H1 (cell line): ENCODE measurements around the gene KAT2A.

Source experiments
- BCL11A ChIP-seq, 2 experiments: IDR thresholded peaks; one replicate each; pipeline ENCODE4 v1.6.1; 2011; ENCODE audit warnings: low read depth in 2 of 2, low read length in 2 of 2, mild to moderate bottlenecking in 2 of 2
- BRCA1 ChIP-seq: IDR thresholded peaks from 2 replicates; pipeline ENCODE4 v1.6.1; 2012; ENCODE audit warnings: low read depth, low read length, improper control_type of control experiment
- CTCF ChIP-seq, 3 experiments: IDR thresholded peaks; 1 replicate in 2 of 3; 2 replicates in 1 of 3; pipeline versions ENCODE4 v1.5.1 to v1.6.1; 2011; ENCODE audit warnings: low read length in 3 of 3, mild to moderate bottlenecking in 3 of 3, inconsistent platforms in 2 of 3, low read depth in 1 of 3, moderate library complexity in 1 of 3; ENCODE audit not compliant: insufficient read depth in 1 of 3; ENCODE audit errors: control extremely low read depth in 1 of 3
- EZH2 ChIP-seq: fragments of 200-600 bp; sonication (generic); IDR thresholded peaks from 2 replicates; pipeline ENCODE4 v1.7.1; 2012; ENCODE audit warnings: low read depth, mild to moderate bottlenecking, moderate library complexity, low read length, inconsistent platforms; ENCODE audit not compliant: severe bottlenecking
- RAD21 ChIP-seq, 2 experiments: IDR thresholded peaks in 1 of 2; conservative IDR thresholded peaks in 1 of 2; 2 replicates each; pipeline ENCODE4 v1.6.1; 2011; ENCODE audit warnings: low read depth in 2 of 2, low read length in 2 of 2, improper control_type of control experiment in 1 of 2, inconsistent platforms in 1 of 2, mild to moderate bottlenecking in 1 of 2, moderate library complexity in 1 of 2
- YY1 ChIP-seq: IDR thresholded peaks from 2 replicates; pipeline ENCODE4 v1.6.1; 2011; ENCODE audit warnings: low read depth, mild to moderate bottlenecking, low read length

- TF ChIP-seq CTCF (IDR thresholded peaks at IDR 0.05; ENCODE audit: control extremely low read depth in 1 of 3, insufficient read depth in 1 of 3, low read depth in 1 of 3, low read length in 3 of 3) (no peak), RAD21 (IDR thresholded peaks at IDR 0.05 in 1 of 2, conservative IDR thresholded peaks at IDR 0.05 in 1 of 2; ENCODE audit: low read depth in 2 of 2, low read length in 2 of 2) (no peak), BCL11A (IDR thresholded peaks at IDR 0.05; ENCODE audit: low read depth in 2 of 2, low read length in 2 of 2) (no peak), EZH2 (no peak), YY1 (no peak), BRCA1 (no peak)
Measured at GRCh38 chr17:42109086-42109485, 12.1 kb downstream of the KAT2A start.
